ENCODE results near the gene GABBR1. TPM values are rescaled to one million over a fixed set of nuclear protein-coding genes. Genes with fewer than 3 reads are reported as not detected.

The GABBR1 gene
- total and polyA plus RNA-seq, 4 donors, result 1.1 to 4.7 (median 1.4) TPM

DNA sequence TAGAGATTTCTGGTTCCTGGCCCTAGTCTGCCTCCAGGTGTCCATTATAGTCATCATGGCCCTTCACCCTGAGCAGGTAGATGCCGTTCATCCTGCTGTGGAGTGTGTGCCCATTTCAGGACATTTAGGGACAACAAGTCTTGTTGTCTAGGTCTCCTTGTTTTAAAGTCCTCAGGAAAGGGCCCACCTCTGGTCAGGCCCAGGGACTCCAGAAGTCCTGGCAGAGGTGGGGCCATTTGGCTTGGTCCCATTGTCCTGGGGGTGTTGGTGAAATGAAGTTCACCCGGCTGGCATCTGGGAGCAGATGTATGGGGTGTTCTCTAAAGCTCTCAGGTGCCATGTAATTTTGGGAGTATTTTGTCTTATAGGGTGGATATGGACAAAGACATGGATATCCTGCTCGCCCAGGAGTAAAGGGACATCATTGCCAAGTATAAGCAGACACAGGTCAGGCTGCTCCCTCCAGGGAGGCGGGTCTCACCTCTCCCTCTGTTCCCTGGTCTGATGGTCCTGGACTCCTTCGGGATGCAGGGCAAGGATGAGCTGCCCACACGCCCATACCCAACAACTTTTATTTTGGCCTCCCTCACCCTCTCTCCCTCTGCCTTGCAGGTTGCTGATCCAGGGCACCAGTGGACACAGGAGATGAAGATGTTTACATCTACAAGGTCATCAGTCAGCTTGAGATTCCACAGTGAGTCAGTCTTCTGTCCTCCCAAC, 113.5 kb downstream of the GABBR1 start:
- Histone ChIP-seq H3K9me3 (ENCODE audit: control insufficient read depth in 4 of 4, low read length in 3 of 4) (peaks cover 0 to 3% (median 1%) of the 10 kb centered on the region in 4 donors), H3K4me3 (ENCODE audit: low read depth in 1 of 3, low read length in 3 of 3) (no peak overlapping the region), H3K27ac (ENCODE audit: low read depth in 1 of 2, low read length in 2 of 2) (no peak overlapping the region), H3K4me1 (ENCODE audit: control insufficient read depth in 4 of 4, insufficient read depth in 4 of 4, low read length in 3 of 4) (peaks cover 0 to 3% (median 2%) of the 10 kb centered on the region in 4 donors), H3K9ac (ENCODE audit: low read depth in 1 of 2, low read length in 2 of 2) (no peak overlapping the region), H3K27me3 (ENCODE audit: control insufficient read depth in 4 of 4, insufficient read depth in 4 of 4, low read length in 3 of 4) (no peaks in the 10 kb centered on the region), H3K36me3 (ENCODE audit: control insufficient read depth in 4 of 4, insufficient read depth in 3 of 4, low read depth in 1 of 4, low read length in 3 of 4) (no peaks in the 10 kb centered on the region)
- no peak for TF ChIP-seq JUND (IDR thresholded peaks at IDR 0.05)
- WGBS, result 89% methylated on average over 6 of the region's 6 CpGs
- no peak for DNase-seq (ENCODE audit: low spot score)

DNA sequence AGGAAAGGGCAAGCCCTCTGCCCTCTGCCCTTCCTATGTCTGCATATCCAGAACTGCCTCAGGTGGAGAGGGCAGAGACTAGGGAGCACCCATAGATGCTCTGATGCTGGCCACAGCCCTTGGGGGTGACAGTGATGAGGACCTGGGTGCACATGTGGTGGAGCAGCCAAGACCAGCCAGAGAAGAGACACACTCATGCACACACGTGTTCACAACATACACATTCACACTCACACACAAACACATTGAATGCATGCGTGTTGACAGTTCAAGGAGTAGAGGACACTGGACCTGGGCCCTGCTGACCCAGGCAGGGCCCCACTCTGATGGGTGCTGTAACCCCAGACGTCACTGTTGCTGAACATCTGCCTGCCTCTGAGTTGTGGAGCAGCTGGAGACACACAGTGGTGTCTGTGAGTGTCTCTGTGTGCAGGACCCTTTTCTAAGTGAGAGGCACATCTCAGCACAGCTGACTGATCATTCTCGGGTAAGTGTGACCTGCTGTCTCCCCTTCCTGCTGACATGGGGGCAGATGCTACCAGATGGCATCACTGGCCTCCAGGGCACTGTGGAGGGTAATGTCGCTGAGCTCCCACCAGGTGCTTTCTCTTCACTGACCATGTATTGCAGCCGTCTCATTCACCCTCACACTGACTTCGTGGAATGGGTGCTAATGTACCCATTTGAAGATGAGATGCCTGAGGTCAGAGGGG, 115.1 kb downstream of the GABBR1 start:
- Histone ChIP-seq H3K4me1 (ENCODE audit: control insufficient read depth in 4 of 4, insufficient read depth in 4 of 4, low read length in 3 of 4) (no peaks in the 10 kb centered on the region), H3K4me3 (ENCODE audit: low read depth in 1 of 3, low read length in 3 of 3) (no peak overlapping the region), H3K9me3 (ENCODE audit: control insufficient read depth in 4 of 4, low read length in 3 of 4) (peaks cover 0 to 3% (median 1%) of the 10 kb centered on the region in 4 donors), H3K27ac (ENCODE audit: low read depth in 1 of 2, low read length in 2 of 2) (no peak overlapping the region), H3K36me3 (ENCODE audit: control insufficient read depth in 4 of 4, insufficient read depth in 3 of 4, low read depth in 1 of 4, low read length in 3 of 4) (no peaks in the 10 kb centered on the region), H3K9ac (ENCODE audit: low read depth in 1 of 2, low read length in 2 of 2) (no peak overlapping the region), H3K27me3 (ENCODE audit: control insufficient read depth in 4 of 4, insufficient read depth in 4 of 4, low read length in 3 of 4) (no peaks in the 10 kb centered on the region)
- WGBS, result 87% methylated on average over 7 of the region's 7 CpGs
- DNase-seq (ENCODE audit: low spot score), result no peak
- no peak for TF ChIP-seq HNF4G (IDR thresholded peaks at IDR 0.05)
- TF ChIP-seq YY1 (IDR thresholded peaks at IDR 0.05), result no peak
- TF ChIP-seq RAD21 (IDR thresholded peaks at IDR 0.05), result no peak
- TF ChIP-seq HNF4A (conservative IDR thresholded peaks at IDR 0.05), result no peak
- no peak for TF ChIP-seq NR2F2 (IDR thresholded peaks at IDR 0.05)
- TF ChIP-seq TAF1 (conservative IDR thresholded peaks at IDR 0.05), result no peak
- no peak for TF ChIP-seq SP1 (IDR thresholded peaks at IDR 0.05)
- TF ChIP-seq FOXA1 (IDR thresholded peaks at IDR 0.05), result no peak
- TF ChIP-seq, protein P1, sequence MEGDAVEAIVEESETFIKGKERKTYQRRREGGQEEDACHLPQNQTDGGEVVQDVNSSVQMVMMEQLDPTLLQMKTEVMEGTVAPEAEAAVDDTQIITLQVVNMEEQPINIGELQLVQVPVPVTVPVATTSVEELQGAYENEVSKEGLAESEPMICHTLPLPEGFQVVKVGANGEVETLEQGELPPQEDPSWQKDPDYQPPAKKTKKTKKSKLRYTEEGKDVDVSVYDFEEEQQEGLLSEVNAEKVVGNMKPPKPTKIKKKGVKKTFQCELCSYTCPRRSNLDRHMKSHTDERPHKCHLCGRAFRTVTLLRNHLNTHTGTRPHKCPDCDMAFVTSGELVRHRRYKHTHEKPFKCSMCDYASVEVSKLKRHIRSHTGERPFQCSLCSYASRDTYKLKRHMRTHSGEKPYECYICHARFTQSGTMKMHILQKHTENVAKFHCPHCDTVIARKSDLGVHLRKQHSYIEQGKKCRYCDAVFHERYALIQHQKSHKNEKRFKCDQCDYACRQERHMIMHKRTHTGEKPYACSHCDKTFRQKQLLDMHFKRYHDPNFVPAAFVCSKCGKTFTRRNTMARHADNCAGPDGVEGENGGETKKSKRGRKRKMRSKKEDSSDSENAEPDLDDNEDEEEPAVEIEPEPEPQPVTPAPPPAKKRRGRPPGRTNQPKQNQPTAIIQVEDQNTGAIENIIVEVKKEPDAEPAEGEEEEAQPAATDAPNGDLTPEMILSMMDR (IDR thresholded peaks at IDR 0.05; ENCODE audit: low read depth, low read length, missing input control), result no peak
- TF ChIP-seq, protein P2, sequence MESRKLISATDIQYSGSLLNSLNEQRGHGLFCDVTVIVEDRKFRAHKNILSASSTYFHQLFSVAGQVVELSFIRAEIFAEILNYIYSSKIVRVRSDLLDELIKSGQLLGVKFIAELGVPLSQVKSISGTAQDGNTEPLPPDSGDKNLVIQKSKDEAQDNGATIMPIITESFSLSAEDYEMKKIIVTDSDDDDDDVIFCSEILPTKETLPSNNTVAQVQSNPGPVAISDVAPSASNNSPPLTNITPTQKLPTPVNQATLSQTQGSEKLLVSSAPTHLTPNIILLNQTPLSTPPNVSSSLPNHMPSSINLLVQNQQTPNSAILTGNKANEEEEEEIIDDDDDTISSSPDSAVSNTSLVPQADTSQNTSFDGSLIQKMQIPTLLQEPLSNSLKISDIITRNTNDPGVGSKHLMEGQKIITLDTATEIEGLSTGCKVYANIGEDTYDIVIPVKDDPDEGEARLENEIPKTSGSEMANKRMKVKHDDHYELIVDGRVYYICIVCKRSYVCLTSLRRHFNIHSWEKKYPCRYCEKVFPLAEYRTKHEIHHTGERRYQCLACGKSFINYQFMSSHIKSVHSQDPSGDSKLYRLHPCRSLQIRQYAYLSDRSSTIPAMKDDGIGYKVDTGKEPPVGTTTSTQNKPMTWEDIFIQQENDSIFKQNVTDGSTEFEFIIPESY (IDR thresholded peaks at IDR 0.05), result no peak
- TF ChIP-seq GABPA (IDR thresholded peaks at IDR 0.05 in 1 of 2, conservative IDR thresholded peaks at IDR 0.05 in 1 of 2), result no peak
- TF ChIP-seq, protein P3, sequence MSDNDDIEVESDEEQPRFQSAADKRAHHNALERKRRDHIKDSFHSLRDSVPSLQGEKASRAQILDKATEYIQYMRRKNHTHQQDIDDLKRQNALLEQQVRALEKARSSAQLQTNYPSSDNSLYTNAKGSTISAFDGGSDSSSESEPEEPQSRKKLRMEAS (IDR thresholded peaks at IDR 0.05), result no peak
- no peak for TF ChIP-seq JUND (IDR thresholded peaks at IDR 0.05)
- TF ChIP-seq, protein P4, sequence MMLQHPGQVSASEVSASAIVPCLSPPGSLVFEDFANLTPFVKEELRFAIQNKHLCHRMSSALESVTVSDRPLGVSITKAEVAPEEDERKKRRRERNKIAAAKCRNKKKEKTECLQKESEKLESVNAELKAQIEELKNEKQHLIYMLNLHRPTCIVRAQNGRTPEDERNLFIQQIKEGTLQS (IDR thresholded peaks at IDR 0.05), result no peak
